MG63 (cell line): ENCODE data around the gene KLHL6. TPM values are rescaled to one million over a fixed set of nuclear protein-coding genes. Genes with fewer than 3 reads are reported as not detected.
"Not testable (repeated sequence)": the region's sequence is repeated elsewhere in the genome, so short reads cannot be mapped to it uniquely, and the experiment has no call there.

Experiments used
- DNase-seq: peaks from one replicate; pipeline ENCODE4 v3.0.0-alpha.2; 2020
- H3K27me3 ChIP-seq: fragments of 250-450 bp; sonication (Bioruptor Pico); 2 replicates; pipeline ENCODE4 v1.5.1; 2020; ENCODE audit warnings: mild to moderate bottlenecking, moderate library complexity
- H3K36me3 ChIP-seq: fragments of 250-450 bp; sonication (Bioruptor Pico); 2 replicates; pipeline ENCODE4 v1.5.1; 2020; ENCODE audit warnings: mild to moderate bottlenecking, moderate library complexity
- H3K4me3 ChIP-seq: fragments of 250-450 bp; sonication (Bioruptor Pico); 2 replicates; pipeline ENCODE4 v1.5.1; 2020; ENCODE audit warnings: mild to moderate bottlenecking, moderate library complexity
- H3K9me3 ChIP-seq: fragments of 250-450 bp; sonication (Bioruptor Pico); 2 replicates; pipeline ENCODE4 v1.5.1; 2020; ENCODE audit warnings: mild to moderate bottlenecking, moderate library complexity
- total RNA-seq: library from RNA; depleted of rRNA; stranded (reverse); fragments of >200 nt; shearing (Covaris generic); gene quantifications from 2 replicates; pipeline ENCODE4 v1.2.3, GENCODE V29; 2014; ENCODE audit warnings: low replicate concordance

The KLHL6 gene
- total RNA-seq, 1 experiment from 2014 or later, result not detected

GRCh38 chr3:183524476-183524875 lies 31.0 kb downstream of the KLHL6 start:
- no peak for DNase-seq
- no peaks in the 10 kb centered on the region for H3K36me3 ChIP-seq
- H3K9me3 ChIP-seq, result no peaks in the 10 kb centered on the region
- no peak overlapping the region for H3K4me3 ChIP-seq
- no peaks in the 10 kb centered on the region for H3K27me3 ChIP-seq

- H3K9me3 ChIP-seq, DNase-seq, H3K36me3 ChIP-seq, H3K27me3 ChIP-seq, H3K4me3 ChIP-seq: not testable (repeated sequence)
Observed at GRCh38 chr3:183520741-183521556, 34.6 kb downstream of the KLHL6 start.

DNA sequence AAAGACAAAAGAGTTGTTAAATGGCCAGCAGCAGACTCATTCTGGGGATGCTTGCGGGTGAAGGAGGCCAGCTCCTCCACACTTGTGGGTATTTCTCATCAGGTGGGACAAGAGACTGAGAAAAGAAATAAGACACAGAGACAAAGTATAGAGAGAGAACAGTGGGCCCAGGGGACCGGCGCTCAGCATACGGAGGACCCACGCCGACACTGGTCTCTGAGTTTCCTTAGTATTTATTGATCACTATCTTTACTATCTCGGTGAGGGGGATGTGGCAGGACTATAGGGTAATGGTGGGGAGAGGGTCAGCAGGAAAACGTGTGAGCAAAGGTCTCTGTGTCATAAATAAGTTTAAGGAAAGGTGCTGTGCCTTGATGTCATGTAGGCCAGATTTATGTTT lies 35.2 kb downstream of the KLHL6 start:
- not testable (repeated sequence) for DNase-seq, H3K36me3 ChIP-seq, H3K27me3 ChIP-seq, H3K4me3 ChIP-seq, H3K9me3 ChIP-seq

DNA sequence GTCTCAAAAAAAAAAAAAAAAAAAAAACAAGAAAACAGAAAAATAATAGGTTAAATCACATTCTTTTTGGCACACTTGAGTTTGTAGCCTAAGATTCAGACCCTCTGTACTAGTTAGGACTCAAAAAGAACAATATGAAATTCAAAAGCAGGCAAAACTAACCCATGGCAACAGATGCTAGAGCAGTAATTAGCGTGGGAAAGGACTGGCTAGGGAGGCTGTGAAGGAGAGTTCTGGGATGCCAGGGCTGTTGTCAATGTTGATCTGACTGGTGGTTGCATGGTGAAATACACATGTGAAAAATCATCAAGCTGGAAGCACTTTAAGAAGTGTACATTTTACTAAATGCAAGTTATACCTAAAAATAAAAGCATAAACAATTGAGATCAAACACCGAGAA lies 35.6 kb downstream of the KLHL6 start:
- Histone ChIP-seq H3K27me3 (no peaks in the 10 kb centered on the region), H3K9me3 (no peaks in the 10 kb centered on the region), H3K36me3 (no peaks in the 10 kb centered on the region), H3K4me3 (no peak overlapping the region)
- DNase-seq, result no peak

- H3K9me3 ChIP-seq, result no peaks in the 10 kb centered on the region
- no peaks in the 10 kb centered on the region for H3K27me3 ChIP-seq
- no peaks in the 10 kb centered on the region for H3K36me3 ChIP-seq
- no peak for DNase-seq
- H3K4me3 ChIP-seq, result no peak overlapping the region
Observed at GRCh38 chr3:183518491-183519251, 36.8 kb downstream of the KLHL6 start.

- H3K4me3 ChIP-seq, result no peak overlapping the region
- H3K9me3 ChIP-seq, result no peaks in the 10 kb centered on the region
- DNase-seq, result no peak
- H3K36me3 ChIP-seq, result no peaks in the 10 kb centered on the region
- no peaks in the 10 kb centered on the region for H3K27me3 ChIP-seq
Observed at GRCh38 chr3:183517607-183518006, 37.9 kb downstream of the KLHL6 start.

GRCh38 chr3:183515968-183516851 lies 39.3 kb downstream of the KLHL6 start:
- Histone ChIP-seq H3K9me3 (no peaks in the 10 kb centered on the region), H3K27me3 (no peaks in the 10 kb centered on the region), H3K4me3 (no peak overlapping the region), H3K36me3 (no peaks in the 10 kb centered on the region)
- no peak for DNase-seq

DNA sequence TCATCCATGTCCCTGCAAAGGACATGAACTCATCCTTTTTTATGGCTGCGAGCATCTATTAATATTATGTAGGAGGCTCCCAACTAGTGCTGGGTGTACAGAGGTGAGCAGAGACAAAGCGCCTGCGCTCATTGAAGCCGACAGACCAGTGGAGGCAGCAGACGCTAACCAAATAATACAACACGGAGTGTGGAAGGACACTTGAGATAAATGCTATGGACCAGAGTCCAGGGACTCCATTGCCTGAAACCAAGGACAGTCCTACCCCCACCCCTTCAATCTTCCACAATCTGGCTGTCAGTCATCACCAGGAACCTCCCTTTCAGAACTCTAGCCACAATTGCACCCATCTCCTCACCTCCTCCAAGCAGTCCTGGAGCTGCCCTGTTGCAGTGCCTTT lies 41.5 kb downstream of the KLHL6 start:
- Histone ChIP-seq H3K9me3 (no peaks in the 10 kb centered on the region), H3K36me3 (no peaks in the 10 kb centered on the region), H3K27me3 (no peaks in the 10 kb centered on the region), H3K4me3 (no peak overlapping the region)
- DNase-seq, result no peak

DNA sequence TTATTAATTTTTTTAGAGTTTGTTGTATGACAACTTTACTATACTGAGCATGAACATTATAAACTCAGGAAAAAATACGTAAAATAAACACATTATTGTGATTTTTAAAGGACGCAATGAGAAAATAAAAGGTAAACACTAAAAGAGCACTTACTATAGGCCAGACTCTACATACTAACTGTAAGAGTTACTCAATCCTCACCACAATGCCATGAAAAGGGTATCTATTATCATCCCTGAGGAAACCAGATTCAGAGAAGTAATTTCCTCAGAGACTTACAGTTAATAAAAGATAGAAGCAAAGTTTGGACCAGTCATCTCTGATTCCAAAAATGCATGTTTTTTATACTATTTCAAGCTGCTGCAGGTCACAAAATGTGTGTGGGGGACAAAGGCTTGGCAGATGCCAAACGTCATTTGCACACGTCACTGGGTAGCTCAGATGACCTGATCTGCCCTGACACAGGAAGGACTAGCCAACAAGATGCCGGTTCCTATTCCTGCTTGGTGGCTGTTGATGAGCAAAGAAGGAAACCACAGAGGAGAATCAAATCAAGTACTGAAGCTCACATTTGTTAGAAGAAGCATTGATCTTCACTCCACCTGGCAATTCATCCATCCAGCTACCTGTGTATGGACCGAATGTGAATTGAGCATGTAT lies 42.3 kb downstream of the KLHL6 start:
- no peaks in the 10 kb centered on the region for H3K27me3 ChIP-seq
- DNase-seq, result no peak
- no peaks in the 10 kb centered on the region for H3K9me3 ChIP-seq
- H3K36me3 ChIP-seq, result no peaks in the 10 kb centered on the region
- H3K4me3 ChIP-seq, result no peak overlapping the region

DNA sequence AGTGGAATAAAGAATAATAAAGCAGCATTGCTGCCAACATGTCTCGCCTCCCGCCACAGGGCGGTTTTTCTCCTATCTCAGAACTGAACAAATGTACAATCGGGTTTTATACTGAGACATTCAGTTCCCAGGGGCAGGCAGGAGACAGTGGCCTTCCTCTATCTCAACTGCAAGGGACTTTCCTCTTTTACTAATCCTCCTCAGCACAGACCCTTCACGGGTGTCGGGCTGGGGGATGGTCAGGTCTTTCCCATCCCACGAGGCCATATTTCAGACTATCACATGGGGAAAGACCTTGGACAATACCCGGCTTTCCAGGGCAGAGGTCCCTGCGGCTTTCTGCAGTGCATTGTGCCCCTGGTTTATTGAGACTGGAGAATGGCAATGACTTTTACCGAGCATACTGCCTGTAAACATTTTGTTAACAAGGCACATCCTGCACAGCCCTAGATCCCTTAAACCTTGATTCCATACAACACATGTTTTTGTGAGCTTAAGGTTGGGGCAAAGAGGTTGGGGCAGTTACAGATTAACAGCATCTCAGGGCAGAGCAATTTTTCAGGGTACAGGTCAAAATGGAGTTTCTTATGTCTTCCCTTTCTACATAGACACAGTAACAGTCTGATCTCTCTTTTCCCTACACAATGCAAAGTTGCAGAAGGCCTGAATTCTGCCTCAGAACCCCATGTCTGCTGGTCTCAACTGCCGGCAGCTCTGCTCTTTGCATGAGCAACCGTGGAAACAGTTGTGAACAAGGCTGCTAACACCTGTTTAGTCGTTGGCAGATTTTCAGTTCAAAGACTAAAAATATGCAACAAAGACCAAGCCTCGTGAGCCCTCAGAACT lies 44.0 kb downstream of the KLHL6 start:
- not testable (repeated sequence) for H3K4me3 ChIP-seq, H3K27me3 ChIP-seq, H3K9me3 ChIP-seq, H3K36me3 ChIP-seq, DNase-seq

GRCh38 chr3:183508821-183509220 lies 46.7 kb downstream of the KLHL6 start:
- no peaks in the 10 kb centered on the region for H3K9me3 ChIP-seq

GRCh38 chr3:183507551-183507950 lies 48.0 kb downstream of the KLHL6 start:
- DNase-seq, result no peak
- no peaks in the 10 kb centered on the region for H3K27me3 ChIP-seq
- no peaks in the 10 kb centered on the region for H3K36me3 ChIP-seq
- no peaks in the 10 kb centered on the region for H3K9me3 ChIP-seq
- no peak overlapping the region for H3K4me3 ChIP-seq

More at GRCh38 chr3:183508821-183509220, 46.7 kb downstream of the KLHL6 start:
- Histone ChIP-seq H3K4me3 (no peak overlapping the region), H3K36me3 (no peaks in the 10 kb centered on the region), H3K27me3 (no peaks in the 10 kb centered on the region)
- DNase-seq, result no peak

DNA sequence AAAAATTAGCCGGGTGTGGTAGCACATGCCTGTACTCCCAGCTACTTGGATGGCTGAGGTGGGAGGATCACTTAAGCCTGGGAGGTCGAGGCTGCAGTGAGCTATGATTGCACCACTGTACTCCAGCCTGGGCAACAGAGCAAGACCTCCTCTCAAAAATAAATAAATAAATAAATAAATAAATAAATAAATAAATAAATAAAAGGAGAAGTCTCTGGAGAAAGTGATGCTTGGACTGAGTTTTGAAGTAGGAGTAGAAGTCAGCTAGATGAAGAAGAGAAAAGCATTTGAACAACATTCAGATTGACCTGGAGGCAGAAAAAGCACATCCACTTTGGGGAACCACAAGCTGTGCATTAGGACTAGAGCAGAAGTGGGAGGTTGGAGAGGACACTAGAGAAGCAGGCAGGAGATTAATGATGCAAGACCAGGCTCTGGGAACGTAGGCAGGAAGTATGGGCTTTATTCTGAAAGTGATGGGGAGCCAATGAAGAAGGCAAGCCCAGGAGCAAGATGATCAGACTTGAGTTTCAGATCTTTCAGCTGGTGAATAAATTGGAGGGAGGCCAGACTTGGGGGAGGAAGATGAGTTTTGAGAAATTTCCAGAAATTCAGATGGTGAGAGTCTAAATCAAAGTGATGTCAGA lies 48.7 kb downstream of the KLHL6 start:
- no peak for DNase-seq
- Histone ChIP-seq H3K4me3 (no peak overlapping the region), H3K36me3 (no peaks in the 10 kb centered on the region), H3K27me3 (no peaks in the 10 kb centered on the region), H3K9me3 (no peaks in the 10 kb centered on the region)

DNA sequence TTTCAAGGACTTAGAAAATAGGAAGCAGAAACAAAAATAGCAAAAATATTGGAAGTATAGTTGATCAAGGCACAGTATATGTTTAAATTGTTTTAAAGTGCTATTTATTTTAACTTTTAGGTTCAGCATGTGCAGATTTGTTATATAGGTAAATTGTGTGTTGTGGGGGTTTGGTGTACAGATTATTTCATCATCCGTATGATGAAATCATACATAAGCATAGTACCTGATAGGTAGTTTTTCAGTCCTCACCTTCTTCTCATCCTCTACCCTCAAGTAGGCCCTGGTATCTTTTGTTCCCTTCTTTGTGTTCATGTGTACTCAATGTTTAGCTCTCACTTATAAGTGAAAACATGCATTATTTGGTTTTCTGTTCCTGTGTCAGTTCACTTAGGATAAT lies 50.9 kb downstream of the KLHL6 start:
- Histone ChIP-seq H3K9me3 (no peaks in the 10 kb centered on the region), H3K36me3 (no peaks in the 10 kb centered on the region), H3K4me3 (no peak overlapping the region), H3K27me3 (no peaks in the 10 kb centered on the region)
- no peak for DNase-seq

DNA sequence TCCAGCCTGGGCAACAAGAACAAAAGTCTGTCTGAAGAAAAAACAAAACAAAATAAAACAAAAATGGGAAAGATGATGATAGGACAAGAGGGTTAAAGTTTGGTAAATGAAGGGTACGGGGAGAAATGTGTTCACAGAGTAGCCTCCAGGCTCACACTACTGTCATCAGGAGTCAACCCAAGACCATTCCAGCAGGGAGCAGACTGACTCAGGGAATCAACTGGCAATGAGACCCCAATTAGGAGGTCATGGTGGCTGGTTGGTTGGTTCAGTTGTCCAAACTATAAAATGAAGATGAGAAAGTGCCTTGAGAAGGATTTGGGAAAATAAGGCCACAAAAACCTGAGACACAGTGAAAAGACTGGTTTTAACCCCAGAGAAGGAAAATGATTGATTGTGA lies 51.8 kb downstream of the KLHL6 start:
- Histone ChIP-seq H3K27me3 (no peaks in the 10 kb centered on the region), H3K4me3 (no peak overlapping the region), H3K36me3 (no peaks in the 10 kb centered on the region), H3K9me3 (no peaks in the 10 kb centered on the region)
- DNase-seq, result no peak
